CD14-positive monocyte (primary cell): ENCODE measurements around the gene DSP. TPM values are rescaled to one million over a fixed set of nuclear protein-coding genes. Genes with fewer than 3 reads are reported as not detected.
A peak's percentile ranks its signal among the peaks of the same experiment; 100 is the strongest.

Source experiments
- DNase-seq, 3 donors: peaks; one replicate each; pipeline ENCODE4 v3.0.0-alpha.2; 2011 to 2022
- H2AFZ ChIP-seq: 2 replicates; pipeline ENCODE4 v1.6.0; 2012; ENCODE audit warnings: mild to moderate bottlenecking, low read depth, low read length, inconsistent platforms; ENCODE audit not compliant: insufficient read depth, poor library complexity, severe bottlenecking
- H3K27ac ChIP-seq, 2 donors: 1 replicate in 1 of 2; 2 replicates in 1 of 2; pipeline ENCODE4 v1.5.1; 2012 to 2013; ENCODE audit warnings: low read length in 2 of 2, control low read depth in 1 of 2, inconsistent platforms in 1 of 2, low read depth in 1 of 2, mild to moderate bottlenecking in 1 of 2
- H3K27me3 ChIP-seq, 2 donors: one replicate each; pipeline versions ENCODE4 v1.6.0 to v1.6.1; 2011 to 2013; ENCODE audit warnings: low read length in 2 of 2; ENCODE audit not compliant: control insufficient read depth in 2 of 2, insufficient read depth in 2 of 2
- H3K36me3 ChIP-seq, 2 donors: replicated peaks in 1 of 2; 1 replicate in 1 of 2; 2 replicates in 1 of 2; pipeline versions ENCODE4 v1.5.1 to v1.6.1; 2012 to 2013; ENCODE audit warnings: low read length in 2 of 2, control low read depth in 1 of 2, inconsistent platforms in 1 of 2, mild to moderate bottlenecking in 1 of 2; ENCODE audit not compliant: insufficient read depth in 2 of 2, control insufficient read depth in 1 of 2
- H3K4me1 ChIP-seq, 2 donors: 1 replicate in 1 of 2; 2 replicates in 1 of 2; pipeline versions ENCODE4 v1.5.1 to v1.6.1; 2012 to 2013; ENCODE audit warnings: low read length in 2 of 2, control low read depth in 1 of 2, inconsistent platforms in 1 of 2, mild to moderate bottlenecking in 1 of 2, moderate library complexity in 1 of 2; ENCODE audit not compliant: insufficient read depth in 2 of 2, control insufficient read depth in 1 of 2
- H3K4me2 ChIP-seq: replicated peaks from 2 replicates; pipeline ENCODE3; 2012; ENCODE audit warnings: low read length, moderate library complexity, mild to moderate bottlenecking; ENCODE audit not compliant: poor library complexity, severe bottlenecking; ENCODE audit errors: extremely low read depth
- H3K4me3 ChIP-seq, 3 experiments: fragments of 200-600 bp in 1 of 3; sonication (generic) in 1 of 3; replicated peaks in 1 of 3; 1 replicate in 2 of 3; 2 replicates in 1 of 3; pipeline ENCODE4 v1.5.1; 2011 to 2013; ENCODE audit warnings: low read length in 3 of 3, mild to moderate bottlenecking in 3 of 3, control low read depth in 2 of 3, low read depth in 2 of 3, inconsistent platforms in 1 of 3, moderate library complexity in 1 of 3
- H3K79me2 ChIP-seq: 2 replicates; pipeline ENCODE4 v1.6.0; 2012; ENCODE audit warnings: mild to moderate bottlenecking, control low read depth, inconsistent platforms, low read length, moderate library complexity; ENCODE audit not compliant: insufficient read depth
- H3K9ac ChIP-seq: 2 replicates; pipeline ENCODE4 v1.6.0; 2017; ENCODE audit warnings: low read length, mild to moderate bottlenecking; ENCODE audit not compliant: insufficient read depth, poor library complexity, severe bottlenecking
- H3K9me3 ChIP-seq, 2 donors: replicated peaks in 1 of 2; 1 replicate in 1 of 2; 2 replicates in 1 of 2; pipeline versions ENCODE4 v1.5.1 to v1.6.1; 2012 to 2013; ENCODE audit warnings: low read length in 2 of 2, control low read depth in 1 of 2; ENCODE audit not compliant: control insufficient read depth in 1 of 2, insufficient read depth in 1 of 2
- H4K20me1 ChIP-seq: 2 replicates; pipeline ENCODE4 v1.6.0; 2012; ENCODE audit warnings: mild to moderate bottlenecking, low read length, control low read depth, moderate library complexity; ENCODE audit not compliant: insufficient read depth
- H3K27ac Mint-ChIP-seq, 7 donors: one replicate each; pipeline ENCODE4 v1.8.0; 2020; ENCODE audit warnings: mild to moderate bottlenecking in 7 of 7, mixed read lengths in 7 of 7, moderate library complexity in 6 of 7, inconsistent platforms in 2 of 7
- H3K27me3 Mint-ChIP-seq, 3 donors: one replicate each; pipeline ENCODE4 v1.8.0; 2021 to 2022; ENCODE audit warnings: low read depth in 3 of 3, mild to moderate bottlenecking in 3 of 3, mixed read lengths in 3 of 3, moderate library complexity in 3 of 3, inconsistent platforms in 1 of 3
- H3K36me3 Mint-ChIP-seq, 2 donors: one replicate each; pipeline ENCODE4 v1.8.0; 2020; ENCODE audit warnings: mixed read lengths in 2 of 2, inconsistent platforms in 1 of 2, mild to moderate bottlenecking in 1 of 2
- H3K4me1 Mint-ChIP-seq: one replicate; pipeline ENCODE4 v1.8.0; 2020; ENCODE audit warnings: mild to moderate bottlenecking, mixed read lengths
- H3K4me3 Mint-ChIP-seq, 2 donors: one replicate each; pipeline ENCODE4 v1.8.0; 2020; ENCODE audit warnings: mild to moderate bottlenecking in 2 of 2, mixed read lengths in 2 of 2, moderate library complexity in 1 of 2
- H3K9me3 Mint-ChIP-seq, 7 donors: one replicate each; pipeline ENCODE4 v1.8.0; 2020 to 2022; ENCODE audit warnings: mixed read lengths in 7 of 7, mild to moderate bottlenecking in 6 of 7, moderate library complexity in 6 of 7, inconsistent platforms in 2 of 7
- CTCF ChIP-seq: fragments of 200-600 bp; IDR thresholded peaks from one replicate; pipeline ENCODE4 v1.8.0; 2022; ENCODE audit warnings: antibody characterized with exemption, mild to moderate bottlenecking
- WGBS: methylation state at CpG from one replicate; pipeline ENCODE4 v1.1.5; 2013; ENCODE audit warnings: missing lambda C conversion rate; ENCODE audit not compliant: insufficient coverage; 5-methylcytosine and 5-hydroxymethylcytosine counted together
- intact Hi-C, 2 donors: fragments of 100-400 bp; cut with micrococcal nuclease; formaldehyde crosslinking; loops; one replicate each; pipeline versions ENCODE4 v1.15.0 to v1.15.1; 2023
- polyA plus RNA-seq, 3 donors: library from polyadenylated mRNA; depleted of rRNA in 1 of 3; unstranded in 2 of 3; stranded (reverse) in 1 of 3; fragments of 300-500 nt in 2 of 3; fragments of >200 nt in 1 of 3; fragmentation: Illumina TruSeq in 2 of 3; gene quantifications; 1 replicate in 2 of 3; 2 replicates in 1 of 3; pipeline ENCODE4 v1.2.3, GENCODE V29; 2012 to 2021

DSP gene
- polyA plus RNA-seq, 3 donors, result not detected

DNA sequence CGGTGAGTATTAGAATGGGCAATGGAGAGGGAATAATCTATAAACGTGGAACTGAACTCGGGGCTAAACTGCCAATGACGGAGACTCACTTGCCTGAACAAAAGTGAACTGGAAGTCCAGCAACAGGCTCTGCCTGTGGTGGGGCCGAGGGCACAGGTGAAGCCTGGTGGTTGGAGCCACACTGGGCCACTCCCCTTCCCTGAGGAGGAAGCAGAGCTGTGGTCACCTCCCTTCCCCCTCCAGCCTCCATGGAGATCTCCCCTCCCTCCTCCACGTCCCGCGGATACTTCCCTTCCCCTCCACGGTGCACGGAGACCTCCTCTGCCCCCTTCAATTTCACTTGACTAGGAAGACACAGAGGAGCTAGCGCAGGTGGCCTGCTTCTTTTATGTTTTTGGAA lies 14.7 kb upstream of the DSP start:
- Histone ChIP-seq H3K27ac (no peak overlapping the region), H3K4me2 (no peak overlapping the region), H3K79me2 (no peaks in the 10 kb centered on the region), H3K4me1 (peaks cover 0 to 4% of the 10 kb centered on the region in 2 donors), H3K27me3 (peaks cover 11 to 29% of the 10 kb centered on the region in 2 donors), H2AFZ (no peak overlapping the region), H3K9ac (no peak overlapping the region), H4K20me1 (no peaks in the 10 kb centered on the region), H3K9me3 (no peaks in the 10 kb centered on the region), H3K4me3 (no peak overlapping the region), H3K36me3 (no peaks in the 10 kb centered on the region)
- DNase-seq, result no peak
- TF ChIP-seq CTCF, result no peak
- 55% methylated on average over 5 of the region's 11 CpGs for WGBS
- intact Hi-C loops, result no loop called here
- peak overlapping the region in 1 of 2 donors; percentile 80 for H3K4me3 Mint-ChIP-seq
- no peaks in the 10 kb centered on the region for H3K9me3 Mint-ChIP-seq
- H3K27ac Mint-ChIP-seq, result peak overlapping the region in 1 of 7 donors; percentile 77
- H3K36me3 Mint-ChIP-seq, result no peaks in the 10 kb centered on the region
- H3K4me1 Mint-ChIP-seq, result peaks cover 9% of the 10 kb centered on the region
- H3K27me3 Mint-ChIP-seq, result peaks cover 19 to 28% (median 24%) of the 10 kb centered on the region in 3 donors

DNA sequence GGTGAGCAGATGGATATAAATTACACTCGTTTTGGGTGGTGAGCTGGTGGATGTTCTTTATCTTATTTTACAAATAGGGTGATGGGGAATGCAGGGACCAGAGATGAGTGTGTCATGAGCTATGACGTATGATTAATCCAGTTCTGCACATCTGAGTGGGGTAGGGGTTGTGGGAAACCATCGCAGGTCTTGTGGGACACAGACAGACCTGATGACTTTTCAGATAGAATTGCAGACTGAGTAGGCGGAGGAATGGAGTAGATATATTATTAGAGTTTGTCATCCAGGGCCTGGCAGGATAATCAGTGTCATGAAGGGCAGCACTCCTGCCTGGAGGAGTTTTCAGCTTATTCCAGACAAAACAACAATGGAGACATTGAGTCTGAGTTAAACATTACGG lies 12.9 kb upstream of the DSP start:
- peaks cover 0 to 4% of the 10 kb centered on the region in 2 donors for H3K4me1 ChIP-seq
- H3K27ac ChIP-seq, result no peak overlapping the region
- intact Hi-C loops, result no loop called here
- no peaks in the 10 kb centered on the region for H3K9me3 ChIP-seq
- Mint-ChIP-seq H3K36me3 (no peaks in the 10 kb centered on the region), H3K9me3 (no peaks in the 10 kb centered on the region), H3K4me3 (peak overlapping the region in 1 of 2 donors; percentile 44), H3K27ac (no peak overlapping the region), H3K4me1 (peaks cover 7% of the 10 kb centered on the region), H3K27me3 (peaks cover 24 to 42% (median 33%) of the 10 kb centered on the region in 3 donors)
- 97% methylated on average over 3 of the region's 5 CpGs for WGBS
- H3K9ac ChIP-seq, result no peak overlapping the region
- peaks cover 17 to 39% of the 10 kb centered on the region in 2 donors for H3K27me3 ChIP-seq
- no peak overlapping the region for H3K4me2 ChIP-seq
- no peaks in the 10 kb centered on the region for H3K79me2 ChIP-seq
- H4K20me1 ChIP-seq, result no peaks in the 10 kb centered on the region
- no peak overlapping the region for H3K4me3 ChIP-seq
- H2AFZ ChIP-seq, result no peak overlapping the region
- TF ChIP-seq CTCF, result no peak
- no peaks in the 10 kb centered on the region for H3K36me3 ChIP-seq
- no peak for DNase-seq
